ENCODE results near the gene ANGPT4.

ANGPT4 gene

DNA sequence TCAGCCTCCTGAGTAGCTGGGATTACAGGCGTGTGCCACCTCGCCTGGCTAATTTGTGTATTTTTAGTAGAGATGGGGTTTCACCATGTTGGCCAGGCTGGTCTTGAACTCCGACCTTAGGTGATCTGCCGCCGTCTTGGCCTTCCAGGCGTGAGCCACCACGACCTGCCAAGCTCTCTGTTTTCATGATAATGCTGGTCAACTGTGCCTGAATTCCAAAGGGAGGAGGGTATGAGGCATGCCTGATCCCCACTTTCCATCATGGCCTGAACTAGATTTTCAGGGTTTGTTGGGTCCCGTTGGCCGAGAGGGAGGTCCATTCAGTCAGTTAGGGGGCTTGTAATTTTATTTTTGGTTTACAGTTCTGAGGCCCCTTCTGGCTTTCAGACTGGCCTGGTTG, 28.0 kb upstream of the ANGPT4 start:
- TF ChIP-seq CTCF (IDR thresholded peaks at IDR 0.05; ENCODE audit: borderline replicate concordance, insufficient read depth, low read depth, low read length), result no peak
- H3K4me3 ChIP-seq (ENCODE audit: low read depth, low read length), result no peak overlapping the region

- no peak for TF ChIP-seq CTCF (IDR thresholded peaks at IDR 0.05; ENCODE audit: borderline replicate concordance, insufficient read depth, low read depth, low read length)
- H3K4me3 ChIP-seq (ENCODE audit: low read depth, low read length), result no peak overlapping the region
These were observed 26.5 kb upstream of the ANGPT4 start for GRCh38 chr20:942611-943010.

DNA sequence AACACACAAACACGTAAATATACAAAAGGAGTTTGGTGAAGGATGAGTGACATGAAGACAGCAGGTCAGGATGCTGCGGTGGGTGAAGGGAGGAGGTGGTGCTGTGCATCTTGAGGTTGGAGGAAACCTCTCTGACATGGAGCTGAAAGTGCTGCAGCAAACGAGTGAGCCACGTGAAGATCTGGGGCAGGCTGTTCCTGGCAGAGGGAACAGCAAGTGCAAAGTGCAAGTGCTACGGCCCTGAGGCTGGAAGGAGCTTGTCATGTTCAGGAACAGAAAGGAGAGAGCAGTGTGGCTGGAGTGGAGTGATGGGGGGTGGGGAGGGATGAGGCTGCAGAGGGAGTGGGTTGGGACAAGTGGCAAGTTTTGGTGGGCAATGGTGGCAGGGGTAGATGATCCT, 24.8 kb upstream of the ANGPT4 start:
- no peak for TF ChIP-seq CTCF (IDR thresholded peaks at IDR 0.05; ENCODE audit: borderline replicate concordance, insufficient read depth, low read depth, low read length)
- H3K4me3 ChIP-seq (ENCODE audit: low read depth, low read length), result no peak overlapping the region

GRCh38 chr20:939606-940005, 23.5 kb upstream of the ANGPT4 start:
- TF ChIP-seq CTCF (IDR thresholded peaks at IDR 0.05; ENCODE audit: borderline replicate concordance, insufficient read depth, low read depth, low read length), result no peak

DNA sequence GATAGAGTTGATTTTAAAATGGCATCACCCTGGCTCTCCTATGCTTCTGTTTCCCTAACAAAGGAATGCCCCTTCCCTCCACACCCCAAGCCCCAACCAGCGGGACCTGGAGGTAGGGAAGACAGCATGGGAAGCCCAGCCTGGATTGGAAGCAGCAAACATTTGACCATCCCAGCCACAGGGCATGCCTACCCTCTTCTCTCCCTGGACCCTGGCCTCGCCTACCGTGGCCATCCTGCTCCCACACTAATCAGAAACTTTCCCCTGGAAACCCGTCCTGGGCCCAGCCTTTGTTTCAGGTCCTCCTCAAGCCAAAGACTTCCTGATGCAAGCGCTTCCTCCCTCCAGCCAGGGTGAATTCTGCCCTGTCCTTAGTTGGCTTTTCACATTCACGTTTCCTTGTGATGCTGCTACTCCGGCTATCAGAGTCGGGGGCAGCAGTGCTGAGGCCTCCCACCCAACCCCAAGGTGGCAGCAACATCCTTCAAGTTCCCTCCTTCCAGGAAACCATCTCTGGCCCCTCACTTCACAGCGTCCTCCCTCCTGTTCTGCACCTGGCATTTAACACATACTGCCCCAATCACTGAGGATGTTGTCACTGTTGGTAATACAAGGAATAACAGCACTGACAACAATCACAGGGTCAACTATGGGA, 18.2 kb upstream of the ANGPT4 start:
- H3K4me3 ChIP-seq (ENCODE audit: low read depth, low read length), result no peak overlapping the region

More at GRCh38 chr20:939606-940005, 23.5 kb upstream of the ANGPT4 start:
- H3K4me3 ChIP-seq (ENCODE audit: low read depth, low read length), result no peak overlapping the region

DNA sequence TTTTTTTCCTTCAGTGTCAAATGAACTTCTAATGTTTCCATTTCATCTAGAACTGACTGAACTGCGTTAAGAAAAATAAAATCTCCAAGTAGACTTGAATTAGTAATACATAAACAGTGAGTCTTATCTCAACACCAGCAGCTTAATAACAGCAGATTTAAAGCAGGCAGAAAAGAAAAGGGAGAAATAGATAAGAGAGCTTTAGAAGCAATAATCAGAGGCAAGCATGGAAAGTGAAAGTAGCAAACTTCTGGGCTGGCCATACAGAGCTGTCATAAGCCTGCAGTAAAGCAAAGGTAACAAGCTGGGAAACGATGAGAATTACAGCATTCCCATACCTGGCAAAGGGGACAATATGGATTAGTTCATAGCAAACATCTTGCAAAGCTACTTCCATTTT, 16.9 kb upstream of the ANGPT4 start:
- H3K4me3 ChIP-seq (ENCODE audit: low read depth, low read length), result no peak overlapping the region
- TF ChIP-seq CTCF (IDR thresholded peaks at IDR 0.05; ENCODE audit: borderline replicate concordance, insufficient read depth, low read depth, low read length), result no peak

More for the DNA sequence above, 18.2 kb upstream of the ANGPT4 start:
- TF ChIP-seq CTCF (IDR thresholded peaks at IDR 0.05; ENCODE audit: borderline replicate concordance, insufficient read depth, low read depth, low read length), result no peak

DNA sequence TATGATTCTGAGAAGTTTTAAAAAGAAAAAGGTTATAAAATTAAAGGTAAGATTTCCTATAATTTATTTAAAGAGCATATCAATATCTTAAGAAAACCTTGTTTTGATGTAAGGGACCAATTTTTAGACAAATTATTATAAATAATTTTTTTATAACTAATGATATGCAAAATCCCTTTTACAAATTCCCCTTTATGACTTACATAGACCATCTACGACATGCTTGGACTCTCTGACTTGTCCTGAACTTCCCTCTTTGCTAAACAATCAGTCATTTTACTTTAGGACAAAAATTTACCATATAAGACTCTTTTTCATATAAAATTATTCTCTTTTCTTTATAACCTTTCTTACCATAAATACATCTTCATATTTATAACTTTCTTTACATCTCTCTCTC, 15.3 kb upstream of the ANGPT4 start:
- TF ChIP-seq CTCF (IDR thresholded peaks at IDR 0.05; ENCODE audit: borderline replicate concordance, insufficient read depth, low read depth, low read length), result no peak
- no peak overlapping the region for H3K4me3 ChIP-seq (ENCODE audit: low read depth, low read length)

Data from GM12875 (cell line).